GM18519 (cell line): ENCODE measurements around the gene LTB.
A peak's percentile ranks its signal among the peaks of the same experiment; 100 is the strongest.
"Not testable (repeated sequence)": the region's sequence is repeated elsewhere in the genome, so short reads cannot be mapped to it uniquely, and the experiment has no call there.

ENCODE experiments used
- ATAC-seq: cut with Tn5 transposase; IDR thresholded peaks from one replicate; pipeline ENCODE4 v1.9.1; 2021; ENCODE audit warnings: mild to moderate bottlenecking, moderate library complexity; ENCODE audit not compliant: unreplicated experiment, low FRiP score

LTB gene

DNA sequence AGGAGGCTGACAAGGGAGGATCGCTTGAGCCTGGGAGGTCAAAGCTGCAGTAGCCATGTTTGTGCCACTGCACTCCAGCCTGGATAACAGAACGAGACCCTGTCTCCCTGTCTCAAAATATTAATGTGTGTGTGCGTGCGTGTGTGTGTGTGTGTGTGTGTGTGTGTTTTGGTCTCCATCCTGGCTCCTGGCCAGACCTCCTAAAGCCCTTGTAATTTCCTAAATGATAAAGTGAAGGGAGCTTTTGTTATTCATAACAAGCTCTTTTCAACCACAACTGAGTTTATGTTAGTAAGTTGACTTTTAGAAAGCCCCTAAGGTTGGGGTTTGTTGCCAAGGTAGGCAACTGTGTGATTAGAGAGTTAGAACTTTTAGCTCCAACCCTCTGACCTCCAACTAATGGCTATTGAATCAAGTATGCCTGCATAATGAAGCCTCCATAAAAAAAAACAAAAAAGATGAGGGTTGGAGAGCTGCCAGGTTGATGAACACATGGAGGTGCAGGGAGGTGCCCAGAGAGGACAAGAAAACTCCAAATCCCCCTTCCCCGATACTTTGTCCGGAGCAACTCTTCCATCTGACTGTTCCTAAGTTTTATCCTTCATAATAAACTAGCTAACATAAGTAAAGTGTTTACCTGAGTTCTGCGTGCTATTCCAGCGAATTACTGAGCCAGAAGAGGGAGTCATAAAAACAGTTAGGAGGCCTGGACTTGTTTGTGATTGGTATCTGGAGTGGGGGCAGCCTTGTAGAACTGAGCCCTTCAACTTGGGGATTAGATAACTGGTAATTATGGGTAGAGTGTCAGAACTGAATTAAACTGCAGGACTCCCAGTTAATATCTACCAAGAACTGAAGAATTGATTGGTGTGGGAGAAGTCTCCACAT, 27.5 kb upstream of the LTB start:
- no peak for ATAC-seq

GRCh38 chr6:31607317-31607716, 25.1 kb upstream of the LTB start:
- ATAC-seq, result no peak

GRCh38 chr6:31597006-31597405, 14.8 kb upstream of the LTB start:
- no peak for ATAC-seq

GRCh38 chr6:31592396-31592771, 10.2 kb upstream of the LTB start:
- ATAC-seq, result no peak

DNA sequence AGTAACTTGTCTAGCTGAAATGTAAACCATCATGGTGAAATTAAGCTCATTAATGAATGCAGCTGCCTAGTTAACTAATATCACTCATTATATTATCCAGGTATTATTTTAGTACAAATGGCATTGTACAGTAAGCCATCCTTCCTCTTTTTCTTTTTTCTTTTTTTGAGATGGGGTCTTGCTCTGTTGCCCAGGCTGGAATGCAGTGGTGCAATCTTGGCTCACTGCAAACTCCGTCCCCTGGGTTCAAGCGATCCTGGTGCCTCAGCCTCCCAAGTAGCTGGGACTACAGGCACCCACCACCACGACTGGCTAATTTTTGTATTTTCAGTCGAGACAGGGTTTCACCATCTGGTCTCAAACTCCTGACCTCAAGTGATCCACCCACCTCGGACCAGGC, 8.5 kb upstream of the LTB start:
- ATAC-seq, result not testable (repeated sequence)

DNA sequence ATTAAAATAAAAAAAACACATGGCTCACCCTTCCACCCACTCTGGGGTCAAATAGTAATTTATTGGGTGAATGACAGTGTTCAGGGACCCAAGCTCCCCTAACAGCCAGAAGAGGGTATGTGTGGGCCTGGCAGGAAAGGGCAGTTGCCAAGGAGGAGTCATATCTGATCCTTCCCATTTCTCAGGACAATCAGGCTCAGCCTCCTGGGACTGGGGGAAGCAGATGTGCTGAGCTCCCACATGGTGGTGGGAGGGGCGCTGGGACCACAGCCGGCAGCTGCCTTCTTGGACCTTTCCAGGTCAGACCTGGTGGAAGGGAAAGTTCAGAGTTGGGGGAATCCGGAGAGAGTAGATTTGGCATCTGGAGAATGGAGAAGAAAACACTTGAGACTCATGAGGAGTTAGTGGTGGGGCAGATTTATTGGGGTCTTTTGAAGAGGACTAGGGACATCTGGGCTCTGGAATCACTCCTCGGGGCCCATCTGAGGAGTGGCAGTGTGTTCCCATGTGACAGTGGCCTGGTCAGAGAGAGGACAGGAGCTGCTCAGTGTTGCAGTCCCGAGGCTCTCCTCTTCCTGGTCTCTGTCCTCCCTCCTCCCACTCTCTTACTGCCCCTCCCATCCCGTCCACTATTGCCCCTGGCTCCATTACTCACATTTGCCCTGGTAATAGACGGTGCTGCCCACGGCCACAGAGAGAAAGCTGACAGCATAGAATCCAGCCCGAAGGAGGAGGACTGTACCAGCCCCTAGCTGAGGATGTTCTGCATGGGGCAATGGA, 6.8 kb upstream of the LTB start:
- no peak for ATAC-seq

- ATAC-seq, result no peak
Measured at GRCh38 chr6:31587791-31588777, 5.9 kb upstream of the LTB start.

DNA sequence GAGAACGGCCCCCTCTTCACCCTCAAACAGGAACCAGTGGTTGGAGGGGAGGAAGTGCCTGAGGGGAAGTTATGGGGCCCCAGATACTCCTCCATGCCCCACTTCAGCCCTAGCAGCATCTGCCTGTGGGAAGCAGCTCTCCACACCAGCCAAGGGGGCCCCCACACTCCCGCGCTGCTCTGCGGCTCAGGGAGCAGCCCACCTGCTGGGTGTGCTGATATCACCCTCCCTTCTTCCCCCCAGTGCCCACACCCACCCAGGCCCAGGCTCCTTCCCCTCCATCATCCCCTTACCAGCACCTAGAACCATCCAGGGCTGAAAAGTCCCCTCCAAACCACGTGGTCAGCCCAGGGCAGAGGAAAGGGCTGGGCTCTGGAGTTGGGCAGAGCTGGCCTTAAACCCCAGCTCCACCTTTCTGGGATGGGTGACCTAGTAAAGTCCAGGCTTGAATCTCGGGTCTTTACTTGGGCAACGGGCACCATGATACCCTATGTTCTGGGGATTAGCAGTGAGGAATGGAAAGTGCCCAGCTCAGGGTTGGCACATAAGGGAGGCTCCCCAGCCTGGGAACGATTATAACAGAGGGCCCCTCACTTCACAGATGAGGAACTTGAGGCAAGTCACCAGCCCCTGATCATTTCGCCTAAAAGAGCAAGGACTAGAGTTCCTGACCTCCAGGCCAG, 4.5 kb upstream of the LTB start:
- ATAC-seq, result no peak

GRCh38 chr6:31586008-31586407, 3.8 kb upstream of the LTB start, which contains the start of gene LST1:
TSS of gene LST1 (plus strand) at chr6:31586277. CDS start at chr6:31587300, 1,023 bp downstream.
- no peak for ATAC-seq

GRCh38 chr6:31585491-31585890, 3.3 kb upstream of the LTB start:
- no peak for ATAC-seq

- ATAC-seq, result no peak
Measured at GRCh38 chr6:31581434-31582229, 592 bp downstream of the LTB start.

DNA sequence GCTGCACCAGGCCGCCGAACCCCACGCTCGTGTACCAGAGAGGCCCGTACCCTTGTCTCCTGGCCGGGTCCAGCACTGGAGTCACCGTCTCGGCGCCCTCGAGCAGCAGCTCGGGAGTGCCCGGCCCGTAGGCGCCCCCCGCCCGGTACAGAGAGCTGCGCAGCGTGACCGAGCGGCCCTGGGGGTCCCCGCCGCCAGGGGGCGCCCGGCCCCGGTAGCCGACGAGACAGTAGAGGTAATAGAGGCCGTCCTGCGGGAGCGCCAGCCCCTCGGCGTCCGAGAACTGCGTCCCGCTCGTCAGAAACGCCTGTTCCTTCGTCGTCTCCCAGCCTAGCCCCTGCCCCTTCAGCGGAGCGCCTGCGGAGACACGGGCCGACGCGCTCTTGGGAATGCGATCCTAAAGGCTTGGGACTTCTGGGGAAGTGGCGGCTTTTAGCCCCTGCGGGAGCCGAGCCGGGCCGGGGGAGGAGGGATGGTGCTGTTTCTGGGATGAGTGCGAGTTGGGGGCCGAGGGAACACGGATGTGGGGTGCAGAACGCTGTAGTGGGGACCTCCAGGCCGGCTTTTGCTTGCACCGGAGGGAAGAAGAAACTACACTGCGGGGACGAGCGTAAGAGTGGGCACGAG, 1.3 kb downstream of the LTB start:
- peak; percentile 58 for ATAC-seq

- no peak for ATAC-seq
Measured at GRCh38 chr6:31580438-31580740, 1.8 kb downstream of the LTB start.

DNA sequence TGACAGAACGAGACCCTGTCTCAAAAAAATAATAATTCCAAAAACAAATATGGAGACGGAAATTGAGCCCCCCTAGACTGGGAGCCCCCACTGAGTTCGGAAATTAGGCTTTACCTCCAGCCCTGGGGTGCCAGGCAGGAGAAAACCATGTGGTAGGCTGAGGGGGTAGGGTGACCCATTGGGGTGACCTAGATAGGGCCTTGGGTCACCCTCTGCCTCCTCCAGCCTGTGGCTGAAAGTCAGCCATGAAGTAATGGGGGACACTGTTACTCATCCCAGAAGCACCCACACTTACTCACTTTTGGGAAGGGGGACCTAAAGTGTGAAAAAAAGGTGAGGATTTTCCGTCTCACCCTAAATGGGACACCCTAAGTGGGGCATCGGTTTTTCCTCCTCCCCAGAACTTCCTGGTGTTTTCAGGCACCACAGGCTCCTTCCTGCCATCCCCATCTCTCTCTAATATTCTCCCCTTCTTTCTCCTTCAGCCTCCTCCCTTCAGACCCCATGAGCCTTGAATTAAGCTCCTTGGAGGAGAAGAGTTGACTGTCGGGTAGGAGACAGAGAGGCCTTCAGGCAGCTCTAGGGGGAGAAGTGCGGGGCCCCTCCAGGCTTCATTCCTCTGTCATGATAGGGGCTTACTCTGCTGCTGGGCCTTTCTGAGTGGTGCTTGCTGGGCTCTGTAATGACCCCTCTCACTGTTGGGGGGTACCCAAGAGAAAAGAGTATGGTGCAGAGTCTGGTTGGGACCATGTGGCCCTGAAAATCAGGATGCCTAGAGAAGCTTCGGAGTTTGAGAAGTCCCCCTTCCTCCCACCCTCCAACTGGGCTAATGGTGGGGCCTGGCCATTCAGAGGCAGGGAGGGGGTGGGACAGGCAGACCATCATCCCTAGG, 2.4 kb downstream of the LTB start:
- ATAC-seq, result no peak

- no peak for ATAC-seq
Measured at GRCh38 chr6:31579119-31579505, 3.1 kb downstream of the LTB start.

DNA sequence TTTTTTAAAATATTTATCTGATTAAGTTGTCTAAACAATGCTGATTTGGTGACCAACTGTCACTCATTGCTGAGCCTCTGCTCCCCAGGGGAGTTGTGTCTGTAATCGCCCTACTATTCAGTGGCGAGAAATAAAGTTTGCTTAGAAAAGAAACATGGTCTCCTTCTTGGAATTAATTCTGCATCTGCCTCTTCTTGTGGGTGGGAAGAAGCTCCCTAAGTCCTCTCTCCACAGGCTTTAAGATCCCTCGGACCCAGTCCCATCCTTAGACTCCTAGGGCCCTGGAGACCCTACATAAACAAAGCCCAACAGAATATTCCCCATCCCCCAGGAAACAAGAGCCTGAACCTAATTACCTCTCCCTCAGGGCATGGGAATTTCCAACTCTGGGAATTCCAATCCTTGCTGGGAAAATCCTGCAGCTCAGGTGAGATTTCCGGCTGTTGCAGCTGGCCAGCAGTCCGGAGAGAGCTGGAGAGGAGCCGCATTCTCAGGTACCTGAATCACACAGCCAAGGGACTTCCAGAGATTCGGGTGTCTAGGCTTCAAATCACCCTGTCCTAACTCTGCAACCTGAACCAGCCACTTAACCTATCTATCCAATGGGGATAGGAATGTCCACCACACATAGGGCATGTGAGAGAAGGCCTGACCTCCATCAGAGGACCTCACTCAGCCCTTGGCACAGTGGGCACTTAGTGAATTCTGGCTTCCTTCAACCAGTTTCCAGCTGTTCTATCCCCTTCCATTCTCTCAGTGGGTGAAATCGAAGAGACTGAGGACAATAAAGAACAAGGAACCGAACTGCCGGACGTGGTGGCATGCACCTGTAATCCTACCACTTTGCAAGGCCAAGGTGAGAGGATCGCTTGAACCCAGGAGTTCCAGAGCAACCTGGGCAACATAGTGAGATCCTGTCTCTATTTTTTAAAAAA, 3.8 kb downstream of the LTB start:
- no peak for ATAC-seq

DNA sequence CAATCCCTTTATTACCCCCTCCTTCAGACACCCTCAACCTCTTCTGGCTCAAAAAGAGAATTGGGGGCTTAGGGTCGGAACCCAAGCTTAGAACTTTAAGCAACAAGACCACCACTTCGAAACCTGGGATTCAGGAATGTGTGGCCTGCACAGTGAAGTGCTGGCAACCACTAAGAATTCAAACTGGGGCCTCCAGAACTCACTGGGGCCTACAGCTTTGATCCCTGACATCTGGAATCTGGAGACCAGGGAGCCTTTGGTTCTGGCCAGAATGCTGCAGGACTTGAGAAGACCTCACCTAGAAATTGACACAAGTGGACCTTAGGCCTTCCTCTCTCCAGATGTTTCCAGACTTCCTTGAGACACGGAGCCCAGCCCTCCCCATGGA, 4.7 kb downstream of the LTB start:
- no peak for ATAC-seq
